GM10847 (cell line): ENCODE results near the gene ITPKB.
A peak's percentile ranks its signal among the peaks of the same experiment; 100 is the strongest.

Experiments
- POLR2A ChIP-seq: IDR thresholded peaks from 2 replicates; pipeline ENCODE4 v1.6.1; 2011; ENCODE audit not compliant: insufficient read length; ENCODE audit errors: extremely low read depth

The ITPKB gene

GRCh38 chr1:226704169-226704937 is 34.7 kb downstream of the ITPKB start:
- no peak for TF ChIP-seq POLR2A

- peak; percentile 75 for TF ChIP-seq POLR2A
Observed at GRCh38 chr1:226702957-226703831, 35.9 kb downstream of the ITPKB start.

GRCh38 chr1:226702318-226702956 is 36.6 kb downstream of the ITPKB start:
- TF ChIP-seq POLR2A = no peak

DNA sequence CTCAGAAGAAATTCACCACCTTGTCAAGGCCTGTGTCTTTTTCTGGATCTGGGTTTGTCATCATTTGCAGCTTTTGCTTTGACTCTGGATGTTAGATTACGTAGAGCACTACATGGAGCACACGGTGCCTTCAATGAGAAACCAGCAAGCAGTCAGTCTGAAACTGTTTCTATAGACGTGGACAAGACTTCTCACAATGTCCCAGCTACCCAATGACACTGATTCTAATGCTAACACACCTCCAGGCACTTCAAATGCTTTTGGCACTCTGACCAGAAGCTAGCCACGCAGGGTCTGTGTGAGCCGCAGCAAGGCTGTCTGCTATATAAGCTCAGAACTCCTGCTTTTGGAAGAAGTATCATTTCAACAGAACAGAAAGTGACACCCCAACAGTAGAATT is 38.2 kb downstream of the ITPKB start:
- TF ChIP-seq POLR2A = no peak

- TF ChIP-seq POLR2A = no peak
Observed at GRCh38 chr1:226699166-226699565, 39.9 kb downstream of the ITPKB start.

DNA sequence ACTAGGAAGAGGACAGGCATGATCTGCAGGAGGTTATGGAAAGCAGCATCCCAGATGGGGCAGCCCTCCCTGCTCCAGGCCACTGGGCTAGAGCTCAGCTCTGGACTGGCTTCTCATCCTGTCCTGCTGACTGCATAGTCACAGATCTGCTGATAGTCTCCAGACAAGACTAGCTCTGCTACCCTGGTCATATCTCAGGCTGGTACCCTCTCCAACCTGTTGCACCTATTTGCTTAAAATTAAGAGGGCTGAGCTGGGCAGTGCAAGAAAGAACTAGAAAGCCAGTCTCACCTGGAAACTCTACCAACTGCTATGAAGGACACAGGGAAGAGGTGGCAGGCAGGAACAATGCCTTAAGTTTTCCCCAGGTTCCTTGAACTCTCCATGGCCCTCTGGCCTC is 40.4 kb downstream of the ITPKB start:
- TF ChIP-seq POLR2A = no peak

DNA sequence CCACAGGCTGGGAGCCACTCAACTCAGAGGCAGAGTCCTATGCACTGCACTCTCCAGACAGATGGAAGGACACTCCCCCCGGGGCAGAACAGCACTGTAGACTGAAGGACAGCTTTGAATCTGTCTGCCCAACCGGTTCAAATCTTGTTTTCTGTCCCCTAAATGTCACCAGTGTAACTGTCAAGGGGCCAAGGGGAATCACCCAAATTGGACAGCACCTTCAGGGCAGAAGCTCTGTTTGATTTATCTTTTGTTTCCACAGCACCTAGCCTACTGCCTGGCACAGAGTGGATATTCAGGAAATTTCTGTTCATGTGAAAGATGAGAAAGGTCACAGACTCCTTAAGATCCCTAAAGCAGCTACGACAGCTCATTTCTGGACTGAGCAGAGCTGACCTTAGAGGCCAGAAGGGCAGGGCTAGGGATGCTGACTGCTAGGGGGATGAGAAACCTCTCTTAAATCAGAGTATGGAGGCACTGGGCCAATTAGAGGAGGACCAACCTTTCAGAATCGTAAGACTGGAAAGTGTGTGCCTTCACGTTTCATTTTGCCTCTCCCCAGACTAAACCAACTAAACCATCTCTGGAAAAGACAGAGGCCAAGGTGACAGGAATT is 41.0 kb downstream of the ITPKB start:
- no peak for TF ChIP-seq POLR2A

DNA sequence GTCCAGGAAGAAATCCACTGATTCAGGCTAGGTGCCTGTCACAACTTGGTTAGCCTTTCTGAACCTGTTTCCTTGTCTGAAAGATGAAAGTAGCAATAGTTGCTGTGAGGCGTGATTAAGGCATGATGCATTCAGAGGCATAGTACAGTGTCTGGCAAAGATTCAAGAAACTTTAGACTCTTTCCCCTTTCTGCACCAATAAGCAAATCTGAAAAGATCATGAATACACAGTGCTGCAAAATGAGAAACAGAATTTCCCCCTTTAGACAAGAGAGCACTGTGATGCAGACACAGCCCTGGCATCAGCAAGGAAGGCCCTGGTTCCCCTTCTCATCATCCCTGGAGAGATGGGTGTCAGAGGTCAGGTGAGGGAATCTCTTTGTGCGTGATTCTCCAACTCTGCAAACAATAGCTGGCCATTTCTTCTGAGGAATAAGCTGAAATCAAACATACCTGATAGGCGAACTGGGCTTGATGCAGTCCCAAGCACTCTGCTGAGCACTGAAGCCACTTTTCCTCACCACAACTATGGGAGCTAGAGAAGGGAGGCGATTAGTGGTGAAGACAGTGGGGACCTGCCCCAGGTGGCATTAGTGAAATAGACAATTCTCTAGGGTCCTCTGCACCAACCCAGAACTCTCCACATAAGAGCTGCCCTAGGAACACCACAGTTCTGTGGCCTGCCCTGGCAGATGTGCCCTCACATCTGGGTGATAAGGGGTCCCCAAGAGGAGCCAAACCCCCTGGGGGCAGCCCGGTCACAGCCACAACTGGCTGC is 41.7 kb downstream of the ITPKB start:
- TF ChIP-seq POLR2A = no peak

DNA sequence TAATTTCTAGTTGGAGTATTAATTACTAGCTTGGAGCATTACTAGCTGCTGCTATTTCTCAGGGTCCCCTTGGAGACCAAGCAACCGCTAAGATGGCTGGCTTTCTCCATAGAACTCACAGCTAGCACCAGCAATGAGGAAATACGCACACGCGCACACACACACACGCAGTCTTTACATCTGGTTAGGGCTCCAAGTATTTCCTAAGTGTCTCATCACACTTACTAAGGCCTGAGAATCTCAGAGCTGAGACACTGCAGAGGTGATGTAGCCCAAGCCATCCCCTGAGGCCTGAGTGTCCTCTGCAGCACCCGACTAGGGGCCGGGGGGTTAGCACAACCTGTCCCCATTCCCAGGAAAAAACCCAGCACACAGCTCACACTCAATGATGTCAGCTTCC is 42.5 kb downstream of the ITPKB start:
- no peak for TF ChIP-seq POLR2A

DNA sequence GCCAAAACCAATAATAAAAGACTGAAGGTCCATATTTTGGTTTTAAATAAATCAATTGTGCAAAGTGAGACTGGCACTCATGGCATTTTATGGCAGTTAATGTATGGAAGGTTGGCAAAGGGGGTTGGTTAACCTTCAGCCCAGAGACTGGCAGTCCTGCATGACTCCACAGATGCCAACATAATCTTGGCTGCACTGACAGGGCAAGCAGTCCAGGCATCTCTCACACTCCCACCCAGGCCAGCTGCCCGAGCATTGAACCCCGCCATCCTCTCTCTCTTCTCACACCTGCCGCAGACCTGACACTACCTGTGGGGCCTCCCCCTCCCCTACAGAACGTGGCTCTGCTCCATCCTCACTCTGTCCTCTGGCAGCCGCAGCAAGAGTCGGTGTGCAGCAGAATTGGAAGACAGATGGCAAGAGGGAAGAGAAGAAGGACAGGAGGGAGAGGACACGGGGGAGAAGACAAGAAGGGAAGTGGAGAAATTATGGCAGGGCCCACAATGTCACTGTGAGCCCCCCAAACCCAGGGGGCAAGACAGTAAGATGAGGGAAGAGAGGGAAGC is 43.7 kb downstream of the ITPKB start:
- no peak for TF ChIP-seq POLR2A

GRCh38 chr1:226692823-226693222 is 46.3 kb downstream of the ITPKB start:
- TF ChIP-seq POLR2A = no peak

- no peak for TF ChIP-seq POLR2A
Observed at GRCh38 chr1:226692051-226692792, 46.9 kb downstream of the ITPKB start.

DNA sequence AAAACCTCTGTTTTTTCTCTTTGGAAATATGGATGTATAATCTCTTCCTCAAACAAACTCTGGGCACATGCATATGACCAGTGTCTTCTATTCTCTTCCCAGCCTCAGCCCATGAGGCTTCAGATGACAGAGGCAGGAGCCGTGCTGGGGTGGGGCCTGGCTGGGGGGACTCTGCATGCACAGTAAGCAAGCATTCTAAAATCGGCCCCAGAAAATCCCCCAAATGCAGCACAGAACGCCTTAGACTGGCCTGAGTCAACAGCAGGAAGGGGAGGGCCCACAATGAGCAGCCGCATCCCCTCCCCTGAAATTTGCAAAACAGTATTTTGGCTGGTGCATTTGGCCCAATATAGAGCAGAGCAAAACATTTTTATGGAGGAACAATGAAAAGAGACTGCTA is 47.8 kb downstream of the ITPKB start:
- TF ChIP-seq POLR2A = no peak

DNA sequence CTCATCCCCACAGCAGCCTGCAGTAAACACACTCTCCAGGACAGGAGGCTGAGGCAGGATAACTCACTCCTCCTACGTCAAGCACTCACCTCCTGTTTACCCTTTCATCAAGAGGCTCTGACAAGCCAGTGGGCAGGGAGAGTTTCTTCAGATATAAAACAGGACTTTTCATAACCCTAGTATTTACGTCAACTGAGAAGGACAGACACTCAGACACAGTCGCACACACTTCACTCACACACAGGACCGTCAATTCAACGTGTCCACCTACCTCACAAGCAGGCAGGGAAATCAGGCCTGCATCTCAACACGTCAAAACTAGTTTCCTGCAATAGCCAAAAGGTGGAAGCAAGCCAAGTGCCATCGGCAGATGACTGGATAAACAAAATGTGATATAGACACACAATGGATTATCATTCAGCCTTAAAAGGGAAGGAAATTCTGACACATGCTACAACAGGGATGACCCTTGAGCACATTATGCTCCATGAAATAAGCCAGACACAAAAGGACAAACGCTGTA is 48.6 kb downstream of the ITPKB start:
- TF ChIP-seq POLR2A = no peak

- no peak for TF ChIP-seq POLR2A
Observed at GRCh38 chr1:226688808-226689207, 50.3 kb downstream of the ITPKB start.
